Fibroblast of peridontal ligament (primary cell): Measurements from ENCODE around the gene SPTLC3.

Experiments
- DNase-seq: peaks from one replicate; pipeline ENCODE4 v3.0.0-alpha.2; 2010; ENCODE audit errors: extremely low read depth

The SPTLC3 gene

GRCh38 chr20:12984863-12985262, 23.9 kb upstream of the SPTLC3 start:
- DNase-seq: no peak

GRCh38 chr20:12987261-12987660, 21.5 kb upstream of the SPTLC3 start:
- no peak for DNase-seq

- no peak for DNase-seq
Observed at GRCh38 chr20:12989586-12990115, 19.1 kb upstream of the SPTLC3 start.

GRCh38 chr20:12997128-12997655, 11.6 kb upstream of the SPTLC3 start:
- DNase-seq: no peak

- no peak for DNase-seq
Observed at GRCh38 chr20:12998046-12998445, 10.7 kb upstream of the SPTLC3 start.

- DNase-seq: no peak
Observed at GRCh38 chr20:12999201-12999600, 9.6 kb upstream of the SPTLC3 start.

GRCh38 chr20:13002251-13002650, 6.5 kb upstream of the SPTLC3 start:
- DNase-seq: no peak

- DNase-seq: peak; percentile 96
Observed at GRCh38 chr20:13006825-13007224, 1.9 kb upstream of the SPTLC3 start.

- DNase-seq: no peak
Observed at GRCh38 chr20:13007596-13007995, 1.2 kb upstream of the SPTLC3 start.

GRCh38 chr20:13009682-13010406, 1.1 kb downstream of the SPTLC3 start:
- DNase-seq: peak; percentile 99

GRCh38 chr20:13012886-13013285, 4.1 kb downstream of the SPTLC3 start:
- no peak for DNase-seq

- no peak for DNase-seq
Observed at GRCh38 chr20:13013411-13013810, 4.6 kb downstream of the SPTLC3 start.

GRCh38 chr20:13017235-13017634, 8.5 kb downstream of the SPTLC3 start:
- peak; percentile 34 for DNase-seq

- DNase-seq: no peak
Observed at GRCh38 chr20:13017883-13018535, 9.2 kb downstream of the SPTLC3 start.

- DNase-seq: no peak
Observed at GRCh38 chr20:13021205-13021970, 12.6 kb downstream of the SPTLC3 start.

GRCh38 chr20:13022401-13023155, 13.8 kb downstream of the SPTLC3 start:
- DNase-seq: peak; percentile 83

GRCh38 chr20:13024596-13024995, 15.8 kb downstream of the SPTLC3 start:
- DNase-seq: peak; percentile 30

- no peak for DNase-seq
Observed at GRCh38 chr20:13025181-13025580, 16.4 kb downstream of the SPTLC3 start.

- no peak for DNase-seq
Observed at GRCh38 chr20:13028001-13028400, 19.2 kb downstream of the SPTLC3 start.

- DNase-seq: no peak
Observed at GRCh38 chr20:13028673-13029072, 19.9 kb downstream of the SPTLC3 start.

- DNase-seq: peak; percentile 89
Observed at GRCh38 chr20:13029687-13030375, 21.1 kb downstream of the SPTLC3 start.
